ENCODE data around the gene ALX4.

Gene ALX4

GRCh38 chr11:44263738-44264437 is 46.1 kb downstream of the ALX4 start:
- Histone ChIP-seq H3K4me1 (ENCODE audit: low read length) (peaks cover 21% of the 10 kb centered on the region), H3F3A (ENCODE audit: insufficient read depth, low read length) (no peaks in the 10 kb centered on the region), H3K9ac (ENCODE audit: low read length) (no peak overlapping the region), H3K36me3 (replicated peaks; ENCODE audit: insufficient read depth, low read length) (no peaks in the 10 kb centered on the region), H4K20me1 (ENCODE audit: insufficient read depth, low read length) (no peaks in the 10 kb centered on the region), H3K9me2 (replicated peaks; ENCODE audit: insufficient read depth, low read length) (no peaks in the 10 kb centered on the region), H3K79me2 (ENCODE audit: low read length) (no peaks in the 10 kb centered on the region), H3K9me3 (replicated peaks; ENCODE audit: insufficient read depth, low read length) (no peaks in the 10 kb centered on the region), H3K4me2 (ENCODE audit: low read depth, low read length) (no peak overlapping the region), H3K4me3 (ENCODE audit: low read length) (no peak overlapping the region), H2AFZ (ENCODE audit: low read length) (no peak overlapping the region), H3K27ac (ENCODE audit: low read length) (no peak overlapping the region), H3K27me3 (replicated peaks; ENCODE audit: insufficient read depth, low read length) (no peaks in the 10 kb centered on the region)
- no peak for TF ChIP-seq CTCF (IDR thresholded peaks at IDR 0.05; ENCODE audit: low read length)
- TF ChIP-seq EZH2 (optimal IDR thresholded peaks at IDR 0.05; ENCODE audit: low read depth, low read length): no peak
- no peak for TF ChIP-seq EZH2phosphoT487 (IDR thresholded peaks at IDR 0.05; ENCODE audit: low read length)
- DNase-seq: no peak

- no peaks in the 10 kb centered on the region for H3K79me2 ChIP-seq (ENCODE audit: low read length)
- no peak for DNase-seq
- no peak overlapping the region for H3K27ac ChIP-seq (ENCODE audit: low read length)
- H3K9me3 ChIP-seq (replicated peaks; ENCODE audit: insufficient read depth, low read length): no peaks in the 10 kb centered on the region
- no peak overlapping the region for H3K9ac ChIP-seq (ENCODE audit: low read length)
- no peaks in the 10 kb centered on the region for H3F3A ChIP-seq (ENCODE audit: insufficient read depth, low read length)
- H3K4me1 ChIP-seq (ENCODE audit: low read length): peaks cover 35% of the 10 kb centered on the region
- no peaks in the 10 kb centered on the region for H3K36me3 ChIP-seq (replicated peaks; ENCODE audit: insufficient read depth, low read length)
- no peak overlapping the region for H2AFZ ChIP-seq (ENCODE audit: low read length)
- no peak for TF ChIP-seq CTCF (IDR thresholded peaks at IDR 0.05; ENCODE audit: low read length)
- H4K20me1 ChIP-seq (ENCODE audit: insufficient read depth, low read length): no peaks in the 10 kb centered on the region
- H3K4me3 ChIP-seq (ENCODE audit: low read length): no peak overlapping the region
- H3K4me2 ChIP-seq (ENCODE audit: low read depth, low read length): no peak overlapping the region
- H3K27me3 ChIP-seq (replicated peaks; ENCODE audit: insufficient read depth, low read length): no peaks in the 10 kb centered on the region
- no peaks in the 10 kb centered on the region for H3K9me2 ChIP-seq (replicated peaks; ENCODE audit: insufficient read depth, low read length)
These were observed 47.9 kb downstream of the ALX4 start for GRCh38 chr11:44261800-44262591.

- no peak overlapping the region for H3K4me2 ChIP-seq (ENCODE audit: low read depth, low read length)
- no peak overlapping the region for H3K9ac ChIP-seq (ENCODE audit: low read length)
- no peaks in the 10 kb centered on the region for H4K20me1 ChIP-seq (ENCODE audit: insufficient read depth, low read length)
- H2AFZ ChIP-seq (ENCODE audit: low read length): no peak overlapping the region
- no peaks in the 10 kb centered on the region for H3K79me2 ChIP-seq (ENCODE audit: low read length)
- no peaks in the 10 kb centered on the region for H3K36me3 ChIP-seq (replicated peaks; ENCODE audit: insufficient read depth, low read length)
- H3K4me1 ChIP-seq (ENCODE audit: low read length): peaks cover 45% of the 10 kb centered on the region
- H3F3A ChIP-seq (ENCODE audit: insufficient read depth, low read length): no peaks in the 10 kb centered on the region; the same call in 1 of the 2 replicates
- no peaks in the 10 kb centered on the region for H3K27me3 ChIP-seq (replicated peaks; ENCODE audit: insufficient read depth, low read length)
- H3K9me3 ChIP-seq (replicated peaks; ENCODE audit: insufficient read depth, low read length): no peaks in the 10 kb centered on the region
- no peaks in the 10 kb centered on the region for H3K9me2 ChIP-seq (replicated peaks; ENCODE audit: insufficient read depth, low read length)
- no peak overlapping the region for H3K27ac ChIP-seq (ENCODE audit: low read length)
- H3K4me3 ChIP-seq (ENCODE audit: low read length): no peak overlapping the region
- TF ChIP-seq CTCF (IDR thresholded peaks at IDR 0.05; ENCODE audit: low read length) (no peak), EZH2 (optimal IDR thresholded peaks at IDR 0.05; ENCODE audit: low read depth, low read length) (no peak), EZH2phosphoT487 (IDR thresholded peaks at IDR 0.05; ENCODE audit: low read length) (no peak)
- peak; percentile 75 for DNase-seq
These were observed 49.9 kb downstream of the ALX4 start for GRCh38 chr11:44260081-44260480.

Measured in MM.1S (cell line).